ENCODE results near the gene FOXP2.

DNA sequence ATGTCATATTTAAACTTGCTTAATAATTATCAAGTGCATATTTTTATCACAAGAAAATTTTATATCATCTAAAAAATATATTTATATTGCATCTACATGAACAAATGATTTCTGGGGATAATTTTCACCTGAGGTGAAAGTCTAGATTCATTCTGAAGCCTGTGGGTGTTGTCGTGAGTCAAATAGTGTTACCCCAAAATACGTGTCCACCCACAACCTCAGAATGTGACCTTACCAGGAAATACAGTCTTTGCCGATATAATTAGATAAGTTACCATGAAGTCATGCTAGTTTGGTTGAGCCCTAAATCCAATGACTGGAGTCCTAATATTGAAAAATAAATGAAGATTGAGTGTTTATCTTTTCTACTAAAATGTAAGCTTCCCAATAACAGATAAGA lies 304.2 kb downstream of the FOXP2 start:
- TF ChIP-seq, protein P1, sequence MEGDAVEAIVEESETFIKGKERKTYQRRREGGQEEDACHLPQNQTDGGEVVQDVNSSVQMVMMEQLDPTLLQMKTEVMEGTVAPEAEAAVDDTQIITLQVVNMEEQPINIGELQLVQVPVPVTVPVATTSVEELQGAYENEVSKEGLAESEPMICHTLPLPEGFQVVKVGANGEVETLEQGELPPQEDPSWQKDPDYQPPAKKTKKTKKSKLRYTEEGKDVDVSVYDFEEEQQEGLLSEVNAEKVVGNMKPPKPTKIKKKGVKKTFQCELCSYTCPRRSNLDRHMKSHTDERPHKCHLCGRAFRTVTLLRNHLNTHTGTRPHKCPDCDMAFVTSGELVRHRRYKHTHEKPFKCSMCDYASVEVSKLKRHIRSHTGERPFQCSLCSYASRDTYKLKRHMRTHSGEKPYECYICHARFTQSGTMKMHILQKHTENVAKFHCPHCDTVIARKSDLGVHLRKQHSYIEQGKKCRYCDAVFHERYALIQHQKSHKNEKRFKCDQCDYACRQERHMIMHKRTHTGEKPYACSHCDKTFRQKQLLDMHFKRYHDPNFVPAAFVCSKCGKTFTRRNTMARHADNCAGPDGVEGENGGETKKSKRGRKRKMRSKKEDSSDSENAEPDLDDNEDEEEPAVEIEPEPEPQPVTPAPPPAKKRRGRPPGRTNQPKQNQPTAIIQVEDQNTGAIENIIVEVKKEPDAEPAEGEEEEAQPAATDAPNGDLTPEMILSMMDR (IDR thresholded peaks at IDR 0.05): no peak
- no peak for TF ChIP-seq POLR2A (IDR thresholded peaks at IDR 0.05)
- no peak for TF ChIP-seq EP300 (IDR thresholded peaks at IDR 0.05)

Measured in ovary (tissue), 3 donors.